GM10248 (cell line): ENCODE data around the gene EAF2.
"Not testable (repeated sequence)": the region's sequence is repeated elsewhere in the genome, so short reads cannot be mapped to it uniquely, and the experiment has no call there.

Experiments
- CTCF ChIA-PET: fragments of 300-600 bp; sonication (Branson Sonifier 250); formaldehyde crosslinking; extraction: SDS; loops from one replicate; lab custom pipeline; 2021; ENCODE audit warnings: antibody characterized with exemption; lab: Yijun Ruan, JAX
- POLR2A ChIA-PET: fragments of 350-650 bp; sonication (Branson Sonifier 250); formaldehyde crosslinking; extraction: SDS; loops from one replicate; lab custom pipeline; 2020; ENCODE audit warnings: antibody characterized with exemption; lab: Yijun Ruan, JAX
- DNase-seq: peaks from one replicate; pipeline ENCODE4 v3.0.0; 2012; ENCODE audit errors: extremely low spot score
- TF ChIP-seq, protein P1 (sequence below): IDR thresholded peaks from 2 replicates; pipeline ENCODE4 v1.5.1; 2012; ENCODE audit warnings: mild to moderate bottlenecking, low read depth; ENCODE audit errors: extremely low read depth, missing control alignments, control extremely low read depth

The EAF2 gene

DNA sequence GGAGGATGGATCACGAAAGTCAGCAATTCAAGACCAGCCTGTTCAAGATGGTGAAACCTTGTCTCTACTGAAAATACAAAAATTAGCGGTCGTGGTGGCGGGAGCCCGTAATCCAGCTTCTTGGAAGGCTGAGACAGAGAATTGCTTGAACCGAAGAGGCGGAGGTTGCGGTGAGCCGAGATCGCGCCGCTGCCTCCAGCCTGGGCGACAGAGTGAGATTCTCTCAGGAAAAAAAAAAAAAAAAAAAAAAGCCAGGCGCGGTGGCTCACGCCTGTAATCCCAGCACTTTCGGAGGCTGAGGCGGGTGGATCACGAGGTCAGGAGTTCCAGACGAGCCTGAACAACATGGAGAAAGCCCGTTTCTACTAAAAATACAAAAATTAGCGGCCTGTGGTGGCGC lies 5.0 kb downstream of the EAF2 start:
- CTCF ChIA-PET, result no interaction called here
- TF ChIP-seq, protein P1, sequence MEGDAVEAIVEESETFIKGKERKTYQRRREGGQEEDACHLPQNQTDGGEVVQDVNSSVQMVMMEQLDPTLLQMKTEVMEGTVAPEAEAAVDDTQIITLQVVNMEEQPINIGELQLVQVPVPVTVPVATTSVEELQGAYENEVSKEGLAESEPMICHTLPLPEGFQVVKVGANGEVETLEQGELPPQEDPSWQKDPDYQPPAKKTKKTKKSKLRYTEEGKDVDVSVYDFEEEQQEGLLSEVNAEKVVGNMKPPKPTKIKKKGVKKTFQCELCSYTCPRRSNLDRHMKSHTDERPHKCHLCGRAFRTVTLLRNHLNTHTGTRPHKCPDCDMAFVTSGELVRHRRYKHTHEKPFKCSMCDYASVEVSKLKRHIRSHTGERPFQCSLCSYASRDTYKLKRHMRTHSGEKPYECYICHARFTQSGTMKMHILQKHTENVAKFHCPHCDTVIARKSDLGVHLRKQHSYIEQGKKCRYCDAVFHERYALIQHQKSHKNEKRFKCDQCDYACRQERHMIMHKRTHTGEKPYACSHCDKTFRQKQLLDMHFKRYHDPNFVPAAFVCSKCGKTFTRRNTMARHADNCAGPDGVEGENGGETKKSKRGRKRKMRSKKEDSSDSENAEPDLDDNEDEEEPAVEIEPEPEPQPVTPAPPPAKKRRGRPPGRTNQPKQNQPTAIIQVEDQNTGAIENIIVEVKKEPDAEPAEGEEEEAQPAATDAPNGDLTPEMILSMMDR, result no peak
- DNase-seq, result no peak

DNA sequence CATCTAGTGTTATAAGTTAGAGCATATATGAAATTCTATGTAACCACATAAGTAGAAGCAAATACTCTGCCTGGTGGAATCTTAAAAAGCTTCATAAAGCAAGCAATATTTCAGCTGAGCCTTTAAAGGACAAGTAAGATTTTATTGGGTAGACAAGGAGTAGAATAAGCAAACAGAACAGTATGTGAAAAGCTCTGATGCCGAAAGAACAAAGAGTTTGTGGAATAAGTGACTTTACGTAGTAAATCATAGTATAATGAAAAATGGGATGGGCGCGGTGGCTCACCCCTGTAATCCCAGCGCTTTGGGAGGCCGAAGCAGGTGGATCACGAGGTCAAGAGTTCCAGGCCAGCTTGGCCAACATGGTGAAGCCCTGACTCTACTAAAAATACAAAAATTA lies 9.9 kb downstream of the EAF2 start:
- ChIA-PET POLR2A (no interaction called here), CTCF (interaction anchor here (1.3 kb wide), 1 partner anchor 14 kb away, joined by 4 read pairs; no protein-coding TSS in a partner anchor)
- no peak for DNase-seq
- TF ChIP-seq, protein P1, result no peak

More for the DNA sequence above, 5.0 kb downstream of the EAF2 start:
- POLR2A ChIA-PET, result no interaction called here

GRCh38 chr3:121852256-121852655 lies 17.2 kb downstream of the EAF2 start:
- DNase-seq, result no peak
- ChIA-PET CTCF (interaction anchor here (0.8 to 1.6 kb wide), 2 partner anchors 21 to 306 kb away, joined by 4 to 7 read pairs; partner anchors contain the start of gene POLQ), POLR2A (no interaction called here)
- TF ChIP-seq, protein P1, result no peak

GRCh38 chr3:121855555-121855954 lies 20.5 kb downstream of the EAF2 start:
- DNase-seq, result no peak
- ChIA-PET CTCF (no interaction called here), POLR2A (no interaction called here)
- TF ChIP-seq, protein P1, result no peak

- DNase-seq, CTCF ChIA-PET, POLR2A ChIA-PET: not testable (repeated sequence)
Measured at GRCh38 chr3:121857778-121858177, 22.8 kb downstream of the EAF2 start.

DNA sequence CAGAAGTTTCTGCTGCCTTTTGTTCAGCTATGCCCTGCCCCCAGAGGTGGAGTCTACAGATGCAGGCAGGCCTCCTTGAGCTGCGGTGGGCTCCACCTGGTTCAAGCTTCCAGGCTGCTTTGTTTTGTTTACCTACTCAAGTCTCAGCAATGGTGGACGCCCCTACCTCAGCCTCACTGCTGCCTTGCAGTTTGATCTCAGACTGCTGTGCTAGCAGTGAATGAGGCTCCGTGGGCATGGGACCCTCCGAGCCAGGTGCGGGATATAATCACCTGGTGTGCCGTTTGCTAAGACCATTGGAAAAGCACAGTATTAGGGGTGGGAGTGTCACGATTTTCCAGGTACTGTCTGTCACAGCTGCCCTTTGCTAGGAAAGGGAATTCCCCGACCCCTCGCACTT lies 28.2 kb downstream of the EAF2 start:
- DNase-seq, POLR2A ChIA-PET: not testable (repeated sequence)
- CTCF ChIA-PET, result interaction anchor here (1.3 kb wide), 1 partner anchor 17 kb away, joined by 4 read pairs; no protein-coding TSS in a partner anchor

DNA sequence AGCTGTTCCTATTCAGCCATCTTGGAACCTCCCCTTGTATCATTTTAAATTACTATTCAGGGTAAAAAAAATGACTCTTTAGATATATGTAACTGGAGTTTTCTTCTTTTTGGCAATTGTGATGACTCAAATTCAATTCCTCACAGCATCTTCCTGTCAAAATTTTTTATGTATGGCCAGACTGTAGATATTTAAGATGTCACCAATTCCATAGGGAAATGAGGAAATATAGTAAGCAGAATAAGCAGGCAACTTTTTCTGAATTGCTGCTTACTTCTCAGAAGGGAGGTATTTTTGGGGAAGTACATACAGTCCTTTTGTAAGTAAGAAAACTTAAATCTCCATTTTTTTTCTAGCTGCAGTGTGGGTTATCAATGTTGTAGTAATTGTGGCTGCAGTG lies 28.8 kb downstream of the EAF2 start:
- CTCF ChIA-PET, result interaction anchor here (1.1 kb wide), 1 partner anchor 16 kb away, joined by 4 read pairs; no protein-coding TSS in a partner anchor
- no peak for DNase-seq
- TF ChIP-seq, protein P1, result no peak
- POLR2A ChIA-PET, result no interaction called here

DNA sequence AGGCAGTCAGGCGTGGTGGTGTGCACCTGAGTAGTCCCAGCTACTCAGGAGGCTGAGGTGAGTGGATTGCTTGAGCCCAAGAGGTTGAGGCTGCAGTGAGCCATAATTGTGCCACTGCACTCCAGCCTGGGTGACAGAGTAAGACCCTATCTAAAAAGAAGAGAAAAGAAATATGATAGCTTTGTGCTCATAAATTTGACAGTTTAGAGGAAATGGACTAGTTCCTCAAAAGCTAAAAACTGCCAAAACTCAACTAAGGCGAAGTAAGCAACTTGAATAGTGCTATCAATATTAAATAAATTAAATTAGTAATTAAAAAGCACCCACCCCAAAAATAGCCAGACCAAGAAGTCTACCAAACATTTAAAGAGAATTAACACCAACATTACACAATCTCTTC lies 34.7 kb downstream of the EAF2 start:
- CTCF ChIA-PET, result interaction anchor here (1.7 kb wide), 1 partner anchor 10 kb away, joined by 5 read pairs; no protein-coding TSS in a partner anchor
- POLR2A ChIA-PET, result no interaction called here
- DNase-seq, result no peak
- TF ChIP-seq, protein P1, result no peak
